ENCODE results near the gene TMIGD1. TPM values are rescaled to one million over a fixed set of nuclear protein-coding genes. Genes with fewer than 3 reads are reported as not detected.

Gene TMIGD1
- total RNA-seq, 1 experiment from 2014 or later = not detected

GRCh38 chr17:30376621-30377452 is 43.0 kb upstream of the TMIGD1 start:
- ChIA-PET CTCF (interaction anchor here (1.4 kb wide), 1 partner anchor 36 kb away, joined by 7 read pairs; no protein-coding TSS in a partner anchor), POLR2A (ENCODE audit: low non-redundant PET) (no interaction called here)
- DNase-seq (ENCODE audit: low spot score) = peak; percentile 96
- BruUV-seq (replicated peaks) = no TSS peak
- Histone ChIP-seq H3K9me3 (ENCODE audit: low read depth, low read length, poor library complexity, severe bottlenecking) (no peaks in the 10 kb centered on the region), H3K27ac (ENCODE audit: low read depth, low read length, poor library complexity, severe bottlenecking) (peak overlapping the region; percentile 65), H3K27me3 (replicated peaks; ENCODE audit: insufficient read depth, low read depth, low read length, poor library complexity) (peaks cover 10% of the 10 kb centered on the region), H3K4me1 (ENCODE audit: insufficient read depth, low read length, poor library complexity, severe bottlenecking) (peaks cover 39% of the 10 kb centered on the region), H3K36me3 (ENCODE audit: insufficient read depth, low read length, poor library complexity, severe bottlenecking) (no peaks in the 10 kb centered on the region), H3K4me3 (ENCODE audit: low read depth, low read length, poor library complexity, severe bottlenecking) (no peak overlapping the region)
- intact Hi-C loops (cut with micrococcal nuclease; ENCODE audit: unreplicated experiment) = no loop called here
- TF ChIP-seq CTCF (conservative IDR thresholded peaks at IDR 0.05; ENCODE audit: low read depth, low read length) (no peak), EZH2 (IDR thresholded peaks at IDR 0.05; ENCODE audit: borderline replicate concordance, low read depth, low read length, poor library complexity, severe bottlenecking) (no peak)

- CTCF ChIA-PET = no interaction called here
- DNase-seq (ENCODE audit: low spot score) = no peak
- no peak for TF ChIP-seq EZH2 (IDR thresholded peaks at IDR 0.05; ENCODE audit: borderline replicate concordance, low read depth, low read length, poor library complexity, severe bottlenecking)
- TF ChIP-seq CTCF (conservative IDR thresholded peaks at IDR 0.05; ENCODE audit: low read depth, low read length) = no peak
- Histone ChIP-seq H3K27ac (ENCODE audit: low read depth, low read length, poor library complexity, severe bottlenecking) (no peak overlapping the region), H3K4me3 (ENCODE audit: low read depth, low read length, poor library complexity, severe bottlenecking) (no peak overlapping the region), H3K27me3 (replicated peaks; ENCODE audit: insufficient read depth, low read depth, low read length, poor library complexity) (peaks cover 15% of the 10 kb centered on the region), H3K36me3 (ENCODE audit: insufficient read depth, low read length, poor library complexity, severe bottlenecking) (no peaks in the 10 kb centered on the region), H3K9me3 (ENCODE audit: low read depth, low read length, poor library complexity, severe bottlenecking) (no peaks in the 10 kb centered on the region), H3K4me1 (ENCODE audit: insufficient read depth, low read length, poor library complexity, severe bottlenecking) (peaks cover 28% of the 10 kb centered on the region)
- intact Hi-C loops (cut with micrococcal nuclease; ENCODE audit: unreplicated experiment) = no loop called here
- BruUV-seq (replicated peaks) = no TSS peak
- POLR2A ChIA-PET (ENCODE audit: low non-redundant PET) = no interaction called here
These were observed 41.8 kb upstream of the TMIGD1 start for GRCh38 chr17:30375661-30376060.

GRCh38 chr17:30372755-30373154 is 38.9 kb upstream of the TMIGD1 start:
- ChIA-PET POLR2A (ENCODE audit: low non-redundant PET) (no interaction called here), CTCF (no interaction called here)
- DNase-seq (ENCODE audit: low spot score) = no peak
- H3K4me1 ChIP-seq (ENCODE audit: insufficient read depth, low read length, poor library complexity, severe bottlenecking) = peaks cover 18% of the 10 kb centered on the region
- BruUV-seq (replicated peaks) = no TSS peak
- no peaks in the 10 kb centered on the region for H3K36me3 ChIP-seq (ENCODE audit: insufficient read depth, low read length, poor library complexity, severe bottlenecking)
- intact Hi-C loops (cut with micrococcal nuclease; ENCODE audit: unreplicated experiment) = no loop called here
- peaks cover 15% of the 10 kb centered on the region for H3K27me3 ChIP-seq (replicated peaks; ENCODE audit: insufficient read depth, low read depth, low read length, poor library complexity)
- H3K4me3 ChIP-seq (ENCODE audit: low read depth, low read length, poor library complexity, severe bottlenecking) = no peak overlapping the region
- H3K27ac ChIP-seq (ENCODE audit: low read depth, low read length, poor library complexity, severe bottlenecking) = no peak overlapping the region
- no peaks in the 10 kb centered on the region for H3K9me3 ChIP-seq (ENCODE audit: low read depth, low read length, poor library complexity, severe bottlenecking)
- TF ChIP-seq CTCF (conservative IDR thresholded peaks at IDR 0.05; ENCODE audit: low read depth, low read length) = no peak
- no peak for TF ChIP-seq EZH2 (IDR thresholded peaks at IDR 0.05; ENCODE audit: borderline replicate concordance, low read depth, low read length, poor library complexity, severe bottlenecking)

Measured in A673 (cell line).